HCT116 (cell line): ENCODE data around the gene LY86. TPM values are rescaled to one million over a fixed set of nuclear protein-coding genes. Genes with fewer than 3 reads are reported as not detected.

Experiments used
- ATAC-seq: fragments of 200-7000 bp; cut with Tn5 transposase; 2 replicates; pipeline ENCODE4 v1.9.1; 2020; ENCODE audit warnings: mild to moderate bottlenecking, moderate library complexity
- BruUV-seq: library from RNA; stranded (reverse); fragments of 400-500 nt; replicated peaks from 2 replicates; lab custom pipeline; 2021; lab: Mats Ljungman, UMichigan
- CTCF ChIA-PET: fragments of 300-600 bp; sonication (Branson Sonifier 250); formaldehyde crosslinking; loops from one replicate; lab custom pipeline; 2021; ENCODE audit warnings: antibody characterized with exemption; lab: Charles Lee
- POLR2A ChIA-PET: fragments of 300-600, 350-600 bp; sonication (Branson Sonifier 250); formaldehyde crosslinking; loops from one replicate; lab custom pipeline; 2021; ENCODE audit warnings: antibody characterized with exemption; lab: Charles Lee
- RAD21 ChIA-PET, 2 experiments: fragments of 300-600 bp; sonication (Branson Sonifier 250); formaldehyde crosslinking; loops; one replicate each; lab custom pipeline; 2023; ENCODE audit warnings: low total read pairs in 2 of 2; ENCODE audit not compliant: uncharacterized antibody in 2 of 2, unreplicated experiment in 2 of 2, low non-redundant PET in 1 of 2; lab: Charles Lee
- DNase-seq: peaks from one replicate; pipeline ENCODE4 v3.0.0-alpha.2; 2010; ENCODE audit warnings: low read depth, low spot score
- H2AFZ ChIP-seq: fragments of 200-600 bp; shearing (Covaris generic), sonication (generic); 2 replicates; pipeline ENCODE4 v1.6.1; 2017; ENCODE audit warnings: low read depth, mixed run types, mixed read lengths, antibody characterized with exemption, low read length; ENCODE audit not compliant: poor library complexity, severe bottlenecking
- H3K27ac ChIP-seq: 2 replicates; pipeline ENCODE4 v1.5.1; 2012; ENCODE audit warnings: low read depth, low read length
- H3K27me3 ChIP-seq: fragments of 200-600 bp; sonication (generic); 2 replicates; pipeline ENCODE4 v1.6.1; 2016; ENCODE audit warnings: mixed run types, low read length, mixed read lengths; ENCODE audit not compliant: insufficient read depth
- H3K36me3 ChIP-seq, 2 experiments: fragments of 200-500 bp in 1 of 2; fragments of 200-600 bp in 1 of 2; sonication (Bioruptor generic) in 1 of 2; sonication (generic) in 1 of 2; 2 replicates each; pipeline versions ENCODE4 v1.5.1 to v1.6.1; 2014 to 2016; ENCODE audit warnings: low read length in 2 of 2, inconsistent platforms in 1 of 2, mixed read lengths in 1 of 2, mixed run types in 1 of 2; ENCODE audit not compliant: insufficient read depth in 2 of 2, control insufficient read depth in 1 of 2
- H3K4me1 ChIP-seq, 2 experiments: fragments of 200-600 bp in 1 of 2; sonication (generic) in 1 of 2; 2 replicates each; pipeline versions ENCODE4 v1.5.1 to v1.6.1; 2012 to 2017; ENCODE audit warnings: low read length in 2 of 2, inconsistent platforms in 1 of 2, mild to moderate bottlenecking in 1 of 2, mixed read lengths in 1 of 2, mixed run types in 1 of 2, moderate library complexity in 1 of 2; ENCODE audit not compliant: insufficient read depth in 2 of 2, control insufficient read depth in 1 of 2
- H3K4me2 ChIP-seq: fragments of 200-600 bp; sonication (generic); 2 replicates; pipeline ENCODE4 v1.6.1; 2017; ENCODE audit warnings: mixed run types, low read length, mixed read lengths
- H3K4me3 ChIP-seq, 2 experiments: fragments of 200-600 bp in 1 of 2; sonication (generic) in 1 of 2; replicated peaks in 1 of 2; 2 replicates each; pipeline ENCODE4 v1.5.1; 2011 to 2016; ENCODE audit warnings: low read length in 2 of 2, control low read depth in 1 of 2, low read depth in 1 of 2, mild to moderate bottlenecking in 1 of 2, mixed read lengths in 1 of 2, mixed run types in 1 of 2
- H3K79me2 ChIP-seq: fragments of 200-600 bp; sonication (generic); 2 replicates; pipeline ENCODE4 v1.6.1; 2017; ENCODE audit warnings: mild to moderate bottlenecking, mixed run types, low read length, moderate library complexity, mixed read lengths; ENCODE audit not compliant: insufficient read depth
- H3K9ac ChIP-seq: fragments of 200-600 bp; sonication (generic); 2 replicates; pipeline ENCODE4 v1.6.1; 2016; ENCODE audit warnings: low read length, mixed read lengths
- H3K9me2 ChIP-seq: fragments of 200-600 bp; sonication (generic), shearing (Covaris generic); 2 replicates; pipeline ENCODE4 v1.6.1; 2017; ENCODE audit warnings: mixed run types, mild to moderate bottlenecking, moderate library complexity; ENCODE audit not compliant: insufficient read depth
- H3K9me3 ChIP-seq, 2 experiments: fragments of 200-500 bp in 1 of 2; fragments of 200-600 bp in 1 of 2; sonication (Bioruptor generic) in 1 of 2; sonication (generic) in 1 of 2; 2 replicates each; pipeline ENCODE4 v1.6.1; 2014 to 2017; ENCODE audit warnings: low read length in 2 of 2, mixed read lengths in 2 of 2, inconsistent platforms in 1 of 2, low read depth in 1 of 2, mild to moderate bottlenecking in 1 of 2, mixed run types in 1 of 2, moderate library complexity in 1 of 2; ENCODE audit not compliant: control insufficient read depth in 1 of 2, insufficient read depth in 1 of 2
- H4K20me1 ChIP-seq: fragments of 200-600 bp; sonication (generic), shearing (Covaris generic); 2 replicates; pipeline ENCODE4 v1.6.1; 2017; ENCODE audit warnings: mixed run types, mild to moderate bottlenecking, moderate library complexity; ENCODE audit not compliant: insufficient read depth
- ATF3 ChIP-seq: IDR thresholded peaks from 2 replicates; pipeline ENCODE4 v1.6.1; 2012
- CEBPB ChIP-seq: IDR thresholded peaks from 2 replicates; pipeline ENCODE4 v1.6.1; 2012; ENCODE audit warnings: low read depth
- EGR1 ChIP-seq: IDR thresholded peaks from 2 replicates; pipeline ENCODE4 v1.6.1; 2012; ENCODE audit warnings: low read depth
- EZH2 ChIP-seq: fragments of 200-600 bp; sonication (generic); IDR thresholded peaks from 2 replicates; pipeline ENCODE4 v1.6.1; 2017; ENCODE audit warnings: antibody characterized with exemption, mixed run types
- EZH2phosphoT487 ChIP-seq: fragments of 200-600 bp; IDR thresholded peaks from 2 replicates; pipeline ENCODE4 v1.6.1; 2018; ENCODE audit warnings: antibody characterized with exemption, borderline replicate concordance
- FOSL1 ChIP-seq: IDR thresholded peaks from 2 replicates; pipeline ENCODE4 v1.6.1; 2012; ENCODE audit warnings: low read depth
- JUND ChIP-seq: IDR thresholded peaks from 2 replicates; pipeline ENCODE4 v1.6.1; 2012
- POLR2AphosphoS5 ChIP-seq: IDR thresholded peaks from 2 replicates; pipeline ENCODE4 v1.6.1; 2011; ENCODE audit warnings: mild to moderate bottlenecking, low read depth, low read length, moderate library complexity
- RAD21 ChIP-seq: IDR thresholded peaks from 2 replicates; pipeline ENCODE4 v1.6.1; 2012; ENCODE audit warnings: low read depth, mild to moderate bottlenecking
- SIN3A ChIP-seq: IDR thresholded peaks from 2 replicates; pipeline ENCODE4 v1.6.1; 2012; ENCODE audit warnings: low read depth
- YY1 ChIP-seq: IDR thresholded peaks from 2 replicates; pipeline ENCODE4 v1.6.1; 2011; ENCODE audit warnings: low read length, low read depth, moderate library complexity, mild to moderate bottlenecking; ENCODE audit not compliant: insufficient replicate concordance; ENCODE audit errors: extremely low read depth
- ZBTB33 ChIP-seq: IDR thresholded peaks from 2 replicates; pipeline ENCODE4 v1.6.1; 2011; ENCODE audit warnings: mild to moderate bottlenecking, low read length, moderate library complexity; ENCODE audit not compliant: insufficient replicate concordance; ENCODE audit errors: extremely low read depth
- ZFX ChIP-seq: fragments of 450-650 bp; IDR thresholded peaks from 2 replicates; pipeline ENCODE4 v1.6.1; 2017
- ZNF274 ChIP-seq: fragments of 200-500 bp; sonication (Bioruptor generic); IDR thresholded peaks from 2 replicates; pipeline ENCODE4 v1.6.1; 2014; ENCODE audit warnings: mild to moderate bottlenecking, low read depth, low read length, inconsistent platforms
- intact Hi-C: fragments of 100-400 bp; cut with micrococcal nuclease; formaldehyde crosslinking; loops from 2 replicates; pipeline ENCODE4 v1.10.0; 2022
- total RNA-seq: library from RNA; stranded (reverse); gene quantifications from one replicate; pipeline ENCODE4 v1.2.1, GENCODE V29; 2021; ENCODE audit not compliant: unreplicated experiment

The LY86 gene
- total RNA-seq, 1 experiment from 2014 or later, result not detected

- Histone ChIP-seq H3K36me3 (no peaks in the 10 kb centered on the region), H4K20me1 (no peaks in the 10 kb centered on the region), H2AFZ (no peak overlapping the region), H3K27me3 (peaks cover 8% of the 10 kb centered on the region), H3K4me1 (no peaks in the 10 kb centered on the region), H3K9me2 (no peaks in the 10 kb centered on the region), H3K9ac (no peak overlapping the region), H3K9me3 (no peaks in the 10 kb centered on the region), H3K4me3 (no peak overlapping the region), H3K27ac (no peak overlapping the region), H3K4me2 (no peak overlapping the region), H3K79me2 (no peaks in the 10 kb centered on the region)
- BruUV-seq, result no TSS peak
- intact Hi-C loops, result no loop called here
- TF ChIP-seq ATF3 (no peak), FOSL1 (no peak), RAD21 (no peak), EGR1 (no peak), ZNF274 (no peak), ZFX (no peak), ZBTB33 (no peak)
- RAD21 ChIA-PET, result no interaction called here
- POLR2A ChIA-PET, result no interaction called here
- ATAC-seq (no peak), DNase-seq (no peak)
- CTCF ChIA-PET, result no interaction called here
These were observed 7.5 kb upstream of the LY86 start for GRCh38 chr6:6581054-6581453.

- no peak overlapping the region for H2AFZ ChIP-seq
- no peaks in the 10 kb centered on the region for H3K4me1 ChIP-seq
- ATAC-seq (no peak), DNase-seq (no peak)
- no peak overlapping the region for H3K9ac ChIP-seq
- ChIA-PET RAD21 (no interaction called here), CTCF (no interaction called here), POLR2A (no interaction called here)
- H3K9me2 ChIP-seq, result no peaks in the 10 kb centered on the region
- H3K9me3 ChIP-seq, result no peaks in the 10 kb centered on the region
- H3K4me2 ChIP-seq, result no peak overlapping the region
- TF ChIP-seq JUND, result no peak
- no peak for TF ChIP-seq POLR2AphosphoS5
- TF ChIP-seq EZH2, result no peak
- no peak for TF ChIP-seq CEBPB
- no peak for TF ChIP-seq EZH2phosphoT487
- no peak for TF ChIP-seq YY1
- no peak for TF ChIP-seq SIN3A
- TF ChIP-seq ATF3, result no peak
- intact Hi-C loops, result no loop called here
- no peaks in the 10 kb centered on the region; the same call in 1 of the 2 replicates for H3K27me3 ChIP-seq
- H3K36me3 ChIP-seq, result no peaks in the 10 kb centered on the region
- BruUV-seq, result no TSS peak
- no peaks in the 10 kb centered on the region for H4K20me1 ChIP-seq
- H3K4me3 ChIP-seq, result no peak overlapping the region
- no peaks in the 10 kb centered on the region for H3K79me2 ChIP-seq
- no peak overlapping the region for H3K27ac ChIP-seq
These were observed 6.4 kb upstream of the LY86 start for GRCh38 chr6:6582131-6582530.
